Measurements from ENCODE around the gene ACACA. TPM values are rescaled to one million over a fixed set of nuclear protein-coding genes. Genes with fewer than 3 reads are reported as not detected.

ACACA gene
- total RNA-seq, 1 donor from 2014 or later, result 101 TPM

DNA sequence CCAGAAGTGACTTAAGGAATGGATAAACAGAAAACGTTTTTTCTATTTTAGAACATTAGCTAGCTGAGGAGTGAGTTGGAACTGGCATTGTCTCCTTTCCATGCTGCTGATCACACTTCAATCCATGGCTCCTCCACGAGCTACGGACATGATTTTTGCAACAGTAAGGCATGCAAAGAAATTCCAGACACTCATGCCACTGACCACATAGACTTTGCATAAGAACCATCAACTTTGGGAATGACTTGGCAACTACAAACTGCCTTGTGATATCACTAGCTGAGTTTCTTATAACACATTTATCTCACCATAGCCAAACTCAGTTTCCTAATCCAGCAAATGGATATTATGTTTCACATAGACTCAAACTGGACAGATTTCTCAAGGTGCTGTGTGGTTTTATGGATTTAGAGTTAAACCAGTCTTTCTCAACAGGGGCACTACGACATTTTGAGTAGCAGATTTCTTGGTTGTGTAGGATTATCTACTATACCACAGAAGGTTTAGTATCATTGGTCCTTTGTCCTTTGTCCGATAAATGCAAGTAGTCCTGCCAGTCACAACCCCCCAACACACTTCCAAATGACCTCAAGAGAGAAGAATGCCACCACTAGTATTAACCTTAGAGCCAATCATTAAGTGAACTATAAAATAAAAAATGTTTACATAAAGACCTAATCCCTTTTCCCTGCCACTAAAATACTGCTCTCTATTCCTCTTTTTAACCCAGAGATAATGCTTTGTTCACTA is 79.1 kb downstream of the ACACA start:
- H3K27ac Mint-ChIP-seq, result no peak overlapping the region
- TF ChIP-seq, protein P1, sequence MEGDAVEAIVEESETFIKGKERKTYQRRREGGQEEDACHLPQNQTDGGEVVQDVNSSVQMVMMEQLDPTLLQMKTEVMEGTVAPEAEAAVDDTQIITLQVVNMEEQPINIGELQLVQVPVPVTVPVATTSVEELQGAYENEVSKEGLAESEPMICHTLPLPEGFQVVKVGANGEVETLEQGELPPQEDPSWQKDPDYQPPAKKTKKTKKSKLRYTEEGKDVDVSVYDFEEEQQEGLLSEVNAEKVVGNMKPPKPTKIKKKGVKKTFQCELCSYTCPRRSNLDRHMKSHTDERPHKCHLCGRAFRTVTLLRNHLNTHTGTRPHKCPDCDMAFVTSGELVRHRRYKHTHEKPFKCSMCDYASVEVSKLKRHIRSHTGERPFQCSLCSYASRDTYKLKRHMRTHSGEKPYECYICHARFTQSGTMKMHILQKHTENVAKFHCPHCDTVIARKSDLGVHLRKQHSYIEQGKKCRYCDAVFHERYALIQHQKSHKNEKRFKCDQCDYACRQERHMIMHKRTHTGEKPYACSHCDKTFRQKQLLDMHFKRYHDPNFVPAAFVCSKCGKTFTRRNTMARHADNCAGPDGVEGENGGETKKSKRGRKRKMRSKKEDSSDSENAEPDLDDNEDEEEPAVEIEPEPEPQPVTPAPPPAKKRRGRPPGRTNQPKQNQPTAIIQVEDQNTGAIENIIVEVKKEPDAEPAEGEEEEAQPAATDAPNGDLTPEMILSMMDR (conservative IDR thresholded peaks at IDR 0.05), result no peak
- no peak for DNase-seq (ENCODE audit: extremely low spot score, unreplicated experiment)
- no peak overlapping the region for H3K4me3 Mint-ChIP-seq
- no peaks in the 10 kb centered on the region for H3K27me3 Mint-ChIP-seq
- peaks cover 26% of the 10 kb centered on the region for H3K36me3 Mint-ChIP-seq
- no peaks in the 10 kb centered on the region for H3K9me3 Mint-ChIP-seq
- H3K4me1 Mint-ChIP-seq (ENCODE audit: unreplicated experiment), result peaks cover 9% of the 10 kb centered on the region

DNA sequence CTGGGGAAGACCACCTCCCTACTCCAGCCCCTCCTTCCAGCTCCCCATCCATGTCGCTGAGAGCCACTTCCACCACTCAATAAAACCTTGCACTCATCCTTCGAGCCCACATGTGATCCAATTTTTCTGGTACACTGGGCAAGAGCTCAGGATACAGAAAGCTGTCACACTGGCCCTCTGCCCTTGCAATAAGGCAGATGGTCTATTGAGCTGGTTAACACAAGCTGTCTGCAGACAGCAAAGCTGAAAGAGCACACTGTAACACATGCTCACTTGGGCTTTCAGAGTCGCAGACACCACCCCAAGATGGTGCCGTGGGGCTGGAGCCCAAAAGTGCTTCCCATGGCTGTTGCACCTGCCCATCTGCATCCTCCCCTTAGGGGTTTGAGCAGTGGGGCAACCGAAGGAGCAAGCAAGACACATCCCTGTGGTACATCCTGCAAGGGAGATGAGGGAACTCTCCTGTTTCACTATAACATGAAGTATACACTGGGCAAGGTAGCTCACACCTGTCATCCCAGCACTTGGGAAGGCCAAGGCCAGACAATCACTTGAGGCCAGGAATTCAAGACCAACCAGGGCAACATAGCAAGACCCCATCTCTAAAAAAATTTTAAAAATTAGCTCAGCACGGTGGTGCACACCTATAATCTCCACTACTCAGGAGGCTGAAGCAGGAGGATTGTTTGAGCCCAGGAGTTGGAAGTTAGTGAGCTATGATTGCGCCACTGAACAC is 83.6 kb downstream of the ACACA start:
- no peaks in the 10 kb centered on the region for H3K27me3 Mint-ChIP-seq
- DNase-seq (ENCODE audit: extremely low spot score, unreplicated experiment), result no peak
- peaks cover 9% of the 10 kb centered on the region for H3K4me1 Mint-ChIP-seq (ENCODE audit: unreplicated experiment)
- no peak overlapping the region for H3K4me3 Mint-ChIP-seq
- no peak overlapping the region for H3K27ac Mint-ChIP-seq
- no peaks in the 10 kb centered on the region for H3K9me3 Mint-ChIP-seq
- TF ChIP-seq, protein P1 (conservative IDR thresholded peaks at IDR 0.05), result no peak
- H3K36me3 Mint-ChIP-seq, result peaks cover 21% of the 10 kb centered on the region

DNA sequence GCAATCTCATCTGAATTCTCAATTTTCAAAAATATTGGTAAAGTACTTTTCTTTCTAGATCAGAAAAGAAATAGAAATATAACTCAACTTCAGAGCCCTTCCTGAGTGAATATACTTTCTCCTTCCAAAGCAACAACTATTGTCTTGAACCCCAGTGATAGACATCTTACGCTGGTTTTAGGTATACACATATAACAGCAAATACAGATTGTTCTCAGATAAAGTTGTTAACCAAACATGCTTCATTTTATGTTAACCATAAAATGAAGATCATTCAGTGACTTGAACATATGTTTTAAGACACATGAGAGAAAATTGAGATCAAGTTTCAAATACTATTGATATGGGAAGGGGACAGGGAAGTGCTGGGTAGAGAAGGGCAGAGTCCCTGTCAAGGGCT is 84.5 kb downstream of the ACACA start:
- TF ChIP-seq, protein P1 (conservative IDR thresholded peaks at IDR 0.05), result no peak
- H3K27me3 Mint-ChIP-seq, result no peaks in the 10 kb centered on the region
- peak overlapping the region; percentile 11 for H3K27ac Mint-ChIP-seq
- H3K9me3 Mint-ChIP-seq, result no peaks in the 10 kb centered on the region
- no peak overlapping the region for H3K4me3 Mint-ChIP-seq
- H3K4me1 Mint-ChIP-seq (ENCODE audit: unreplicated experiment), result peaks cover 4% of the 10 kb centered on the region
- DNase-seq (ENCODE audit: extremely low spot score, unreplicated experiment), result no peak
- H3K36me3 Mint-ChIP-seq, result peaks cover 18% of the 10 kb centered on the region

DNA sequence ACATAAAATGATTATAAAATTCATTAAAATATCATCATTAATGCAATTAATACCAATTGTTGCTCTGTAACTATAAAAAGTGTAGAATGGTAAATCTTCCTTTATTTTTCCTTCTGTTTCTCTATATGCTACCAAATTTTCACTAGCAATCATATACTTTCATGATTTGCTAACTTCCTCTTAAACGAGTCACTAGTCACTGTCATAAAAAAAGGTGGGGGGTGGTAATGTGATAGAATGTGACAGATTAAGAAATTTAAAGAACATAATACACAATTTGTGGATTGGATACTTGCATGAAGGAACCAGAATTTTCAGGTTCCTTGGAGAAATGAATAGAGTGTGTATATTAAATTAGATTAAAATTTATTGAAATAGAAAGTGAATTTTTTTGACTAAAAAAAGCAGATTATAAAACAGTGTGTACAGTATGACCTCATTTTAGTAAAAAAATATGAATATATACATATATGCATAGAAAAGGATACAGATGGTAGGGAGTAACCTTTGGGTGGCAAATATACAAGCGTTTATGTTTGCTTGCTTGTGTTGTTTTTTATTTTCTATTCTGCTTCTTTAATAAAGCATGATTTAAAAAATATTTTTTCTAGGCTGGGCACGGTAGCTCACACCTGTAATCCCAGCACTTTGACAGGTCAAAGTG is 87.6 kb downstream of the ACACA start:
- no peak for DNase-seq (ENCODE audit: extremely low spot score, unreplicated experiment)
- TF ChIP-seq, protein P1 (conservative IDR thresholded peaks at IDR 0.05), result no peak
- H3K4me3 Mint-ChIP-seq, result no peak overlapping the region
- H3K27ac Mint-ChIP-seq, result no peak overlapping the region
- H3K4me1 Mint-ChIP-seq (ENCODE audit: unreplicated experiment), result peaks cover 5% of the 10 kb centered on the region
- peaks cover 25% of the 10 kb centered on the region for H3K36me3 Mint-ChIP-seq
- H3K9me3 Mint-ChIP-seq, result no peaks in the 10 kb centered on the region
- H3K27me3 Mint-ChIP-seq, result no peaks in the 10 kb centered on the region

DNA sequence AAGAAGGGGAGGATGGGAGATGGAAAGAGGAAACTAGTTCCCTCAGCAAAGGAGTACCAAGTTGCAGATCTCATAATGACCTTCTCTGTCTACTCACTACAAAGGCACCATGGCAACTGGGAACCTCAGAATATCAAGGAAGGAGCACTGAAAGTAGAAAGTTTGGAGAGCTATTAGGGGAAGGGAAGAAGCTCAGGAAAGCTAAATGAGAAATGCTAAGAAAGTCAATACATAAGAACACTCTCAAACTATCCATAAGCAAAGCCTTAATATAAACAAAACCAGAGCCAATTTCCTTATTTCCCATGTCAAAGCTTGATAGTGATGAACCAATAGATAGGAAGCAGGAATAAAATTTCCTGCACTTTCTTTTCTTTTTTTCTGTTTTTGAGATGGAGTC is 88.8 kb downstream of the ACACA start:
- H3K4me3 Mint-ChIP-seq, result no peak overlapping the region
- DNase-seq (ENCODE audit: extremely low spot score, unreplicated experiment), result no peak
- no peaks in the 10 kb centered on the region for H3K9me3 Mint-ChIP-seq

More for the DNA sequence above, 88.8 kb downstream of the ACACA start:
- H3K27ac Mint-ChIP-seq, result no peak overlapping the region
- TF ChIP-seq, protein P1 (conservative IDR thresholded peaks at IDR 0.05), result no peak
- H3K36me3 Mint-ChIP-seq, result peaks cover 25% of the 10 kb centered on the region
- H3K27me3 Mint-ChIP-seq, result no peaks in the 10 kb centered on the region
- H3K4me1 Mint-ChIP-seq (ENCODE audit: unreplicated experiment), result peaks cover 5% of the 10 kb centered on the region
